NCI-H345 treated with DMSO at 0.1 percent for 48 hours (cell line): ENCODE measurements around the gene THAP10.
"Not testable (repeated sequence)": the region's sequence is repeated elsewhere in the genome, so short reads cannot be mapped to it uniquely, and the experiment has no call there.

Experiments
- DNase-seq: peaks from one replicate; lab custom pipeline; 2025; ENCODE audit not compliant: unreplicated experiment; lab: John Stamatoyannopoulos, UW

Gene THAP10

DNA sequence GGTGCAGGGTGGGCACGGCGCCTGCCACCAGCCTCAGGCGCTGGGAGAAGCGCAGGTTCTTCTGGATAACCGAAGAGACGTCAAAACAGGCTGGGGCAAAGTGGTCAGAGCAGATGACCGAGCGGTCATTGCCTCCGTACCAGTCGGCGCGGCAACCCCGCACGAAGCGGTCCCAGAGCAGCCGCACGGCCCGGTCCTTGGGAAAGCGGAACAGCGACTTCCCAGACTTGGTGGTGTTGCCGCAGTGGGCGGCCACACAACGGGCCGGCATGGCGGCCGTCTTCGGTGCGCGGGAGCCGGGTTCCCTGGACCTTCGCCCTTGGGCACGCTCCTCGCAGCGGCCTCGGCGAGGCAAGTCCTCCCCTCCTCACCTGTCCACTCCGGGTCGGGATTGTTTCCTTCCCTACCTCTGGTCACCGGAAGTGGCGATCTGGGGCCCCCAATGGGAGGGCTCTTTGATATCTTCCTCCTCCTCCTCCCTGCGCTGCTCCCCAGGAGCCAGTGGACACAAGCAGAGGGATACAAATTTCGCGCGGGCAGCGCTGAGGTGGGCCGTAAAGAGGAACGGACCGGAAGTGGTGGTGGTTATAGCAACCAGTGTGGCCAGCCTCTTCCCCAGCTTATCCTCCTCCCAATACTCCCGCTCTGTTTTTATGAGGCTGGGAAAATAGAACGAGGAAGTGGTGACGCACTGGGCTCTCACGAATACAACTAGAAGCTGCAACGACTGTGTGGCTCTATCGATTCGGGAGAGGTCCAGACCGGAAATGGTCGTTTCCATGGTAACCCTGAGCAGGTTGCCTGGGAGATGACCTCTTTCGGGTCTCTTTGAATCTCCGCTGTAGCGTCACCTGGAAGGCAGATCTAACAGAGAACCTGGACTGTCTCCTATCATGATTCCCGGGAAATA, at the start of gene THAP10, which contains the start of gene LRRC49:
TSS of gene THAP10 (minus strand) at position 432 of the 910 bp plus-strand sequence. CDS start at position 271, 161 bp downstream.
TSS of gene LRRC49 (plus strand) at position 825 of the 910 bp plus-strand sequence. CDS start at position 894, 69 bp downstream.
- peak; percentile 86 for DNase-seq

DNA sequence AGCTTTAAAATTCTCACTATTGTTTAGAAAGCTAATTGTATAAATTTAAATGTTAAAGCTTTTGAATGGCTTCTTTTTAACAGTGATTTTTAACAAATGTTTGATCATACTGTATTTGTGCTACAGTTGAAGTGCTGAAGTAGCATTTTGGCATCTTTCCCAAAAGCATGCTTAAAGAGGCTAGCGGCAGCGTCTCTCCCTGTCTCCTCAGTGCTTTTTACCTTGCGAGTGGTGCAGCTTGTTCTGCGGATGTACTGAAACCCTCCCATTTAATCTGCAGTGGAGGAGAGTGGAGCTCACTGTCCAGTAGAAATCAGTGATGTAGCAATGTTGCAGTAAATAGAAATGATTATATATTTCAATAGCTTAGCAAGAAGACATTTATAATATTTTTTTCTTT, 44.1 kb upstream of the THAP10 start:
- peak; percentile 37 for DNase-seq

DNA sequence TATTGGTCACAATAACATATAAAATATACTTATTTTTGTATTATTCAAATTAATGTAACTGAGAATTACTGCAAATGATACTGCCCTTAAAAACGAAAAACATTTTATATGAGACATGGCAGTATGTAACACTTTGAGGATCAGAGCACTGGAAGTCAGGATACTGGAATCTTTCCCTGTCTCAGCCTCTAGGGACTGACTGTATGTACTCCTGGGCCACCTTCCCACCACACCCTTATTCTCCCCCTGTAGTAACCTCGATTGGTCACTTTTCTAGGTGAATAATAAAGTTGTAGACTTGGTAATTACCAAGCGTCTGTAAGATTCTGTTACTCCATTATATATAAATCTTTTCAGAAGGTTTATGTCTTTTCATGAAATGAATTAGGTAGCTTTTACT, 43.4 kb upstream of the THAP10 start:
- no peak for DNase-seq

DNA sequence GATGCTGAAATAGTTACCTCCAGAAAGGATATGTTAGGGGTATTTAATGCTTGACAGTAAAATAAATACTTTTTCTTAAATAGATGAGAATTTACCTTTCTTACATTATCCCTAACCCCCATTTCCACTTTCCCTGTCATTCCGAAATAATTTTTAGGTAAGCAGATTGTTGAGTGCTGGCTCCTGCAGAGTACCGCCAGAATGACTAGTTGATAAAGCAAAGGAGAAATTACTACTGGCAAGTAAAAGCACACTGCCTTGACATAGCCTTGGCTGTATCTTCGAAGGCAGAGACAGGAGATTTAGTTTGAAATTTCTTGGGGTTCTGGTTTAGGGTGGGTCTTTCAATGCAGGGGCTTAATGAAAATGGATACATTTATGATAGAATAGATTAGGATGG, 41.2 kb upstream of the THAP10 start:
- DNase-seq = no peak

DNA sequence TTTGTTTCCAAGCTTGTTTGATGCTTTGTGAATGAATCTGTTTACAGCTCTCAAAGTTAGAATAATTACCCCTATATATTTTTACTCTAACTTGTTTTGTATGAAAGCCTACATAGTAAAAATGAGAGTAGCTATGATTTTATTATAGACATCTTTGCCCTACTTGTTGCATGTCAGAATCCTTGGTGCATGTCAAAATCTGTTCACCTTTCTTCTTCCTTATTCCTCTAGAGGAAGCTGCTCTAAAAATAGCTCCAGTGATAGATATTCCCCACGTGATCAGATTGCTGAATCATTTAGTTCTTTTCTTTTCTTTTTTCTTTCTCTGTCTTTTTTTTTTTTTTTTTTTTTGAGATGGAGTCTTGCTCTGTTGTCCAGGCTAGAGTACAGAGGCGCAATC, 40.2 kb upstream of the THAP10 start:
- no peak for DNase-seq

DNA sequence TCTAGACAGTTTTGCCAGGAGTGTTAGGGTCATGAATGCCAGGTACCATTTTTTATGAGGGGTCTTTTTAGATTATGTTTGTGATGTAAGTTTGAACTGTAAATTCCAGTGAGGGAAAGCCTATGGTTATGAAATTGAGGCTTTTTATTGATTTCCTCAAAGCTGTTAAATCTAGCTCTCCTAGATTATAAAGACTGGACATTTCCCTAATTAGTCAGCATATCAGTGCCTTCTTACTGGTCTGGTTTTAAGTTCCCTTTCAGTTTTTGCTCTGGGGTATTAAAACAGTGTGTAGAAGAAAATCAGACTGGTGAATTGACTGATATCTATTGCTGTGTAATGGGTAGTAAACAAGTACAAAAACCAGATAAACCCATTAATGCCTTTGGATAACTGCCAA, 39.6 kb upstream of the THAP10 start:
- DNase-seq = no peak

DNA sequence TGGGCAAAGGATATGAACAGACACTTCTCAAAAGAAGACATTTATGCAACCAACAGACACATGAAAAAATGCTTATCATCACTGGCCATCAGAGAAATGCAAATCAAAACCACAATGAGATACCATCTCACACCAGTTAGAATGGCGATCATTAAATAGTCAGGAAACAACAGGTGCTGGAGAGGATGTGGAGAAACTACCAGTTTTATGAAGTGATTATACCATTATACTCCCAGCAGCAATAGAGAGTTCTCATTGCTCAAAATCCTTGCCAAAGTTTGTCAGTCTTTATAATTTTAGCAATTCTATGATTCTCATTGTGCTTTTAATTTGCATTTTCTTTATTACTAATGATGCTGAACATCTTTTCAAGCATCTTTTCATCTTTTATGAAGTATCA, 34.7 kb upstream of the THAP10 start:
- not testable (repeated sequence) for DNase-seq

DNA sequence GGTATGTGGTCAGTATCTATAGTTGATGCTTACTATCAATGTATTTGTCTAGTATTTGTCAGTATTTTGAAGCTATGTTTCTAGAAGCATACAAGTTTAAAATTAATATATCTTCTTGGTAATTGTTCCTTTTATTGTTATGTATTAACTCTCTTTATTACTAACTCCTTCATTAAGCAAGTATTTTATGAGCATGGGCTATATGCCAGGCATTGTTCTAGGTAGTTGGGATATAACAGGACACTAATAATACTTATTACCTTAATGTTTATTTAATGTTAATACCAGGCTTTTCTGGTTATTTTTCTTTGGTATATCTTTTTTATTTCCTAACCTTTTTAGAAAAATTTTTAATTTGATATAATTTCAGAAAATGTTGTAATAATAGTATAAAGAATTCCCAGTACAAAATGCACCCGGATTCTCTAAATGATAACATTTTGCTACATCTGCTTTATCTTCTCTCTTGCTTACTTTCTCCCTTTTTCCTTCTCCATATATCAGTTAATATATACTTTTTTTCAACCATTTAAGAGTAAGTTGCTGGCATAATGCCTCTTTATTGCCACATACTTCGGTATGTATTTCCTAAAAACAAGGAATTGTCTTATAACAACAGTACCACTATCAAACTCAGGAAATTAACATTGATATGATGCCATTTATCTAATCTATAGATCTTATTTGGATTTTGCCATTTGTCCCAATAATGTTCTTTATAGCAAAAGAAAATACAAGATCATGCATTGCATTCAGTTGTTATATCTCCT, 31.3 kb upstream of the THAP10 start:
- no peak for DNase-seq

DNA sequence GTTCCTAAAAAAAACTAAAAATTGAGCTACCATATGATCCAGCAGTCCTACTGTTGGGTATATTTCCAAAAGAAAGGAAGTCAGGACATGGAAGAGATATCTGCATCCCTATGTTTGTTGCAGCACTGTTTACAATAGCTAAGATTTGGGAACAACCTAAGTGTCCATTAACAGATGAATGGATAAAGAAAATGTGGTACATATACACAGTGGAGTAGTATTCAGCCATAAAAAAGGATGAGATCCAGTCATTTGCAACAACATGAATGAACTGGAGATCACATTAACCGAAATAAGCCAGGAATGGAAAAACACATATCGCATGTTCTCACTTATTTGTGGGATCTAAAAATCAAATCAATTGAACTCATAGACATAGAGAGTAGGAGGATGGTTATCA, 29.9 kb upstream of the THAP10 start:
- no peak for DNase-seq

DNA sequence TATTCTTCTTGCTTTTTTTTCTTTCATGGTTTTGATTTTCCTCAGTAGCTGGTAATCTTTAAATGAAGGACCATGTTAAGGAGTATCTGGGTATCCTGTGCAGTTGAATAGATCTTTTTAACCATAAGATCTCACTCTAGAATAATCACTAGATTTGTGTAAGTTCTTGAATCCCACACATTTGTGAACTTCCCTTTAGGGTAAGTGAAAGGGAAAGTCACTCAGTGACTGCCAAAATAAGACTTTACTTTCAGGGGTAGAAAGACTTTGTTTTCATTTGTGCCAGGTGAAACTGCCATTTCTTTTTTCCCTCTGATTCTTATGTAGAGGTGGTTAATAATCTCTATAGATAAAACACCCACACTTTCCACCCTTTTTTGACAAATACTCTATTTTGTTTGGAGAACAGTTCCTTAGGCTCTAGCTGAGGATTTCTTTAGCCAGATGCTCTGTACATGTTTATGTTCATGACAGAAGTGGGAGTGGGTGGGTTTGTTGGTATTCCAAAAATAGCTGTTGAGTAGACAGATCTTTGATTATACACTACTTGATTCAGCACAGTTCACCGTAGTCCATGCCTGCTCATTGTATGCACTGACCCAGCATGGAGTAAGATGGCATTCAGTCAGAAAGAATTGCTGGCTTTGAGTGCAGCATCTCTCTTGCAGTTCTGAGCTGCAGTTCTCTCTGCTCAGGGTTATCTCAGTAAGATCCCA, 28.9 kb upstream of the THAP10 start:
- DNase-seq = no peak

DNA sequence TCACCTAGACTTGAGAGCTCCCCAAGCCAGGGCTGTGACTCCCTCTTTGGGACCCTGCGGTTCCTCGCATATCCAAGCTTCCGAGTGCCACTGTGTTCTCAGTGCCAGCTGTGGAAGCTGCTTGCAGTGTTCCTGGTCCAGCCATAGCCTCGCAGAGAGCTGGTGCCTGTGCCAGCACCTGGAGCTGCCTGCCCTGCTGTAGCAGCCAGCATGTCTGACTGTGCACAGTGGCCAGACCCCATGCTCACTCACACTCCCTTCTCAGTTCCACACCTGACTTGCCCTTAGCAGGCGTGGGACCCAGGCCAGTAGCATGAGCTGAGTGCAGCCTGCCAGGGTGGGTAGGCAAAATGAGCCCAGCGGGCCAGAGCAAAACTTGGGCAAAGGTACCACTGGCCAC, 25.7 kb upstream of the THAP10 start:
- no peak for DNase-seq

DNA sequence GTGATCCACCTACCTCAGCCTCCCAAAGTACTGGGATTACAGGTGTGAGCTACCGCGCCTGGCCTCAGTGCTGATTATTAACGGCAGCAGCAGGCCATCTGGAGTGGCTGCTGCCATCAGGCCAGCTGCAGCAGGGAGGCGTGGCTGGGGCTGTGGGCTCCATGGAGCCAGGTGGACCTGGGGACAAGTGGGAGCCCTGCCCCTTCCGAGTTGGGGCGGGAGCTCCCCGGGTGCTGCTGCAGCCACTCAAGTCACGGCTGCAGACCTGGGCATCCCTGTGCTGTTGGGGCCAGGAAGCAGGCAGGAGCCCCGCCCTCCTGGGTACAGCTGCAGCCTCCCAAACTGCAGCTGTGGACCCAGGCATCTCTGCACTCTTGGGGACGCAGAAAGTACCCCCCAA, 24.3 kb upstream of the THAP10 start:
- no peak for DNase-seq

DNA sequence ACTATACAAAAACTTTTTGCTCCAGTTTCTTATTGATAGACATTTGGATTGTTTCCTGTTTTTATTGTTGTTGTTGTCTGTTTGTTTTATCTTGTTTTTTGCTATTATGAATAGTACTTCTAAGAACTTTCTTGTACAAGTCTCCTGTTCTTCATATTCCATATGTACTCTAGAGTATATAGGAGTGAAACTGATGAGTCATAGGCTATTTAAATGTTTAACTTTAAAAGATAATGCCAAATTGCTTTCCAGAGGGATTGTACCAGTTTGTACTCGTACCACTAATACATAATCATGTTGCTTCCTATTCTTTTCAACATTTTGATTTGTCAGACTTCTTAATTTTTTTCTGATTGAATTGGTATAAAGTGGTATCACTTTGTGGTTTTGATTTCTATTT, 20.0 kb upstream of the THAP10 start:
- no peak for DNase-seq

DNA sequence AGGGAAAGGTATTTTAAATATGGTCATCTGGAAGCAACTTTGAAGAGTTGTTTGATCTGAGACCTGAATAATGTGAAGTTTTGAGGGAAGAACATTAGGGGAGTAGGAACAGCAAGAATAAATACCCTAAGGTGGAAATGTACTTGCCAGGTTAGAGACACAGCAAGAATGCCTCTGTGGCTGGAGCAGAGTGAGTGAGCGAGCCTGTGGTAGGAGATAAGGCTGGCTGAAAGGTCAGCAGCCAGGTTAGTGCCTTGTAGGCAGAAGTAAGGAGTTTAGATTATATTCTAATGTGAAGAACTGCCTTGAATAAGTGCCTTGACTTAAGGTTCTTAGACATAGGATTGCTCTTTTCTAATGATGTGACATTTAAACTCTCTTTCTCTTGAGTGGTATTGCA, 18.7 kb upstream of the THAP10 start:
- DNase-seq = no peak

DNA sequence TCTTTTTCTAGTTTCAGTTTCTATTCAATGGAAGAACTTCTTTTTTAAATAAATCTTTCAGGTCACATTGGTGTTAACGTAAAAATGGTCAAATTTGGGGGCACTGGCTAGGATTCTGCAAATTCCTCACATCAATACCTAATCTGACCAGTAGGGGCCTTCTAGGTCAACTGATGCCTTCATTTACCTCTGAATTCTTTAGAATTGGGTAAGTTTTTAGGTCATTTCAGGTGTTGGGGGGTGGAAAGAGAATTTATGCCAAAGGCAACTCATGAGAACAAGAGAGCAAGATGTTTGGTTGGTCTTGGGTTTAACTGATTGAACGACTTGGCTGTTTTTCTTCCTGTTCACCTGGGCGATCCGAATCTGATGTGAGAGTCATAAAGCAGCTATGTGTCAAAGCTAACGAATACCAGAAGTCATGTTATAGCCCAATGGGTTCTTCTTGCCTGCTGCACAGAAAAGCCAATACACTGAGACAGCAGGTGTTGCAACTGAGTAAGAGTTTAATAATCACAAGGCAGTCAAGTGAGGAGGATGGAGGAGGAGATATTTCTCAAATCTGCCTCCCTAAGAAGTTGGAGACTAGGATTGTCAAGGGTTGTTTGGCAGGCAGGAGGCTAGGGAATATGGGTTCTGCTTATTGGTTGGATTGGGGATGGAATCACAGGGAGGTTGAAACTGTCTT, 15.7 kb upstream of the THAP10 start:
- DNase-seq = no peak

DNA sequence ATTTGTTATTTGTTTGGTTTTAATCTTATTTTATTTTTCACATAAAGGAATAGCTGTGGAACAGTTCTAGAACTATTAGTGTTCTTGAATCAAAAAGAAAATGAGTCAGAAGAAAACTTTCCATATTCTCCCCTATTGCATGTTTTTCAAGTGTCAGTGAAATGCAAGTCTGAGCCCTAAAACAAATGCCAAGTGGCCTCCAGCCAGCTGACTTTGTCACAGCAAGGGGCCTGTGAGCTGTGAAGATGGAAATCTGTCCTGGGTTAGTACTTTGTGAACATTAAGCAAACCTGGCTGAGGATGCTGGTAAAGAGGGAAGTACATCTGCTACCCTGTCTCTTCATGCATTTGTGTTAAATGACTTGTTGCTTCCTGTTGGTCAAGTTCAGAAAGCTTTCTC, 14.6 kb upstream of the THAP10 start:
- DNase-seq = no peak

DNA sequence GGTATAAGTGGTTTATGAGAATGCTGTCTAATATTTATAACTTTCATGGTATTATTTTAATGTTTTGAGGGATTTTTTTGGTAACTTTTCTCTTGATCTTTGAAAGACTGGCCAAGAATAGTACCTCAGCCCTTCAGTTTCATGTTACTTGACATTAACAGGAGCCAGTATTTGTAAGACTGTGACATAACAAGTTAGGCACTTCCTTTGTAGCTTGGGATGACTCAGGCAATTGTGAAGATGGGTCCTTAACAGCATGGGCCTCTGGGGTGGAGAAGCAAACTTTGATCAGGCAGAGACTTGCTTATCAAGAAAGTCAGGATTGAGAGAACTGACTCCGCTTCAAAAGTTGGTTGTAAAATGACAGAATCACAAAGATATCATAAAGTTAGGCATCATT, 9.9 kb upstream of the THAP10 start:
- DNase-seq = no peak

DNA sequence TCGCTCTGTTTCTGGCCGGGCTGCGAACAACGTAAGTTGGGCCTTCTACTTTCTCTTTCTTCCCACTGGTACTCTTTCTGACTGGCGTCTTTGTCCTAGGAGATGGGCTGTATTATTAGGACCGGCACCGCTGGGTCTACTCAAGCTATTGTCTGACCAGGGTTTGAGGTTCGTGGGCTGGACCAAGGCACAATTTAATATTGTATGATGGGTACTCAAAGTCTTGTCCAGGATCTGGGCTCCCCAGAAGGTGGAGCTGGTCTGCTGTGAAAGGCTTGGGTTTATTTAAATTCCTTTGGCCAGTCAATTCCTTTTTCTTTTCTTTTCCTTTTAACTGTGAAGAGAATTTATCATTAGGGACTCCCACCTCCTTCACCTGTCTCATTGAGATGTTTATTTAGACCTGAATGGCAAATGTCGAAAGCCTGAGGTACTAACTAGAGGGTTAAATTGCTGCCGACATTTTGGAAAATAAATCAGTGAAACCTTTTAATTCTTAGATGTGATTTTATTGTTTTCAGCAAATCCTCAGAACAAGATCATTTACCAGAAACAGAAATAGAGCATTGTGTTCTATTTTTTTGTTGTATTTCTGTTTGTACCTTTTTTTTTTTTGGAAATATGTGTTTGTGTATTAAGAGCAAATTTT, 803 bp upstream of the THAP10 start:
- DNase-seq = no peak

DNA sequence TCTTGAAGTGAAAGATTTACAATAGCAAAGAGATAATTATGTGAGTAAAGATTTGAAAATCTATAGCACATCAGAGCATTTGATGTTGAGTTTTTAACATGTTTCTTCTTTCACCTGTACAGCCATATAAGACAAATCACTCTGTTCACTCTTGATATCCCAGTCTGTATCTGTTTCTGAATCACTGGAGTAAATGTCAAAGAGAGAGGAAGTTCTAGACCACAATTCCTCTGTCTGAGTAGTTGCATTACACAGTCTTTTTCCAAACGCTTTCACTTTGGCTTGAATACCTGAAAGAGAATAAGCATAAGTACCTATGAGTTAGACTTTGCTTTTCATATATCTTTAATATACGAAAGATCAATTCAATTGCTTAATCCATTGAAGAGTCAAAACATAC, 9.9 kb downstream of the THAP10 start:
- DNase-seq = no peak

DNA sequence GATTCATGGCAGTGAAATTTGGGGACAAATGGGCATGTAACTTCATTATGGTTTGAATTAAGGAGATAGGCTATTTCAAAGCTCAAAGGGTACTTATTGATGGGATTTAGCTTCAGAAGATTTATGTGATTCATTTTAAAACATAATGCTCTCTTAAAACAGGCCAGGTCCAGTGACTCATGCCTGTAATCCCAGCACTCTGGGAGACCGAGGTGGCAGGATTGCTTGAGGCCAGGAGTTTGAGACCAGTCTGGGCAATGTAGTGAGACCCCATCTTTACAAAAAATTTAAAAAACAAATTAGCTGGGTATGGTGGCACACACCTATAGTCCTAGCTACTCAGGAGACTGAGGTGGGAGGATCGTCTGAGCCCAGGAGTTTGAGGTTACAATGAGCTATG, 11.5 kb downstream of the THAP10 start:
- no peak for DNase-seq
